HG03159 (cell line): Measurements from ENCODE around the gene NID1.
"Not testable (repeated sequence)": the region's sequence is repeated elsewhere in the genome, so short reads cannot be mapped to it uniquely, and the experiment has no call there.

Experiments
- ATAC-seq: cut with Tn5 transposase; IDR thresholded peaks from one replicate; pipeline ENCODE4 v1.9.1; 2021; ENCODE audit warnings: mild to moderate bottlenecking, moderate library complexity; ENCODE audit not compliant: unreplicated experiment

The NID1 gene

DNA sequence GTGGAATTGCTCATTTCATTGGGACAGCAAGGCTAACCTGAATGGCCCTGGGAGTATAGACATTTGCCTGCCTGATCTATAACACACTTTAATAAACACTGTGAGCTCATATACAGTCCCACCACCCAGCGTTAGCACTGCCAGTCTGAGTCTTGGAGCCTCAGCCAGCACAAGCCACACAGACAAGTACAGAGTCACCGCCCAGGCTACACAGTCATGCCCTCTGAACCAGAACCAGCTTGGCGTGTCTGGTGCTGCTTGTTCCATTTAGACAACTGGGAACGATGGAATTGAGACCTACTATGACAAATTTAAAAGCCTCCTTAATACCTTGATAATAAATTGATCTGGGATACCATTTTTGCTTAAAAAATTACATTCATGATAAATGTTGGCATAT lies 31.6 kb downstream of the NID1 start:
- no peak for ATAC-seq

DNA sequence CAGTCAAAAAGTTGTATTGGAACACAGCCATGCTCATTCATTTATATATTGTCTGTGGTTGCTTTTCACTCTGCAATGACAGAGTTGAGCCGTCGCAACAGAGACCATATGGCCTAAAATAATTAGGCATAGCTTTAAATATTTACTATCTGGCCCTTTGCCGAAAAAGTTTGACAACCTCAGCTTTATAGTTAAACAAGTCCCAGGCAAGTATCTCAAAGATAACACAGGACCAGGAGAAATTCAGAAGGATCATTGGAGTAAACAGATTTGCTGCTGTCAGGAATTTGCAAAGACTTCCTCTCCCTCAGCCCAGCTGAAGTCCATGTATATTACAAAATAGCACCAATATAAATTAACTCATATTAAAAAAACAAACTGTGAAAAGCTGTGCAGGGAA lies 34.4 kb downstream of the NID1 start:
- no peak for ATAC-seq

DNA sequence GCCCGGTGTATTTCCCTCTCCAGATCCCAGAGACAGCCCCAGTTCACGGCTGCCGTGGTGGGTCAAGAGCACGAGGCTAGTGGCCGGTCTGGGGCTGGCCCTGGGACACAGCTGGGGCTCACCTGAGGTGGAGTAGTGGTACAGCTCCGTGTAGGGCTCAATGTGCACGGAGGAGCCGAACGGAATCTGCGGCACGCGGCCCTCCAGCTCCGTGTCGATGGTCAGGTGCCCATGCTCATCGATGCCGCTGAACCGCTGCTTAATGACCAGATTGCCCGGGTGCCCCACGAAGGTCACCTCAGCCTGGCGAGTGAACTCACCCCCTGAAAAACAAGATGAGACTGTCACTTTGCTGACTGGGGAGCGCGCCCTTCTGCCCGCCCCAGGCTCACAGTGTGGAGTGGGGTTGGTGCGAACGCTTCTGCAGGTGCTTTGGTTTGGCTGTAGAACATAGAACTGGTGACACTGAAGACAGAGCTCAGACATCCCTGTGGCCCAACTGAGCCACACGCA lies 35.4 kb downstream of the NID1 start:
- ATAC-seq, result no peak

DNA sequence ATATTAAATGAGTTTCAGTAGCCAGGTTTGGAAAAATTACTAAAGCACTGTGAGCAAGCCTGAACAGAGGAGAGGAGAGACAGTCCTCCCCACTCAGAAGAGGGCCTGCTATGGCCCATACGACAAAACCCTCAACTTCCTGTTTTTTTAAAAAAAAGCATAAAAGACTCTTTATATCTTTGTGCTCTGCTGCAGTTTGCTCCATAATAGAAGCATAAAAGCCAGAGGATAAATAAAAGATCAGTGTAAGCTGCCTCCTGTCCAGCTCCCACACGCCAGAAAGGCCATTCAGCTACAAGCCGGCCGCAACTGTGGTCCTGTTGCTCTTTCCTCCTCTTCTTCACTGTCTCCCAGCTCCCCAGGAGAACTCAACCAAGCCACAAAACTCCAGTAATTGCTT lies 37.8 kb downstream of the NID1 start:
- ATAC-seq, result no peak

- ATAC-seq, result no peak
Observed at GRCh38 chr1:236025836-236026235, 39.1 kb downstream of the NID1 start.

- no peak for ATAC-seq
Observed at GRCh38 chr1:236024641-236025040, 40.2 kb downstream of the NID1 start.

DNA sequence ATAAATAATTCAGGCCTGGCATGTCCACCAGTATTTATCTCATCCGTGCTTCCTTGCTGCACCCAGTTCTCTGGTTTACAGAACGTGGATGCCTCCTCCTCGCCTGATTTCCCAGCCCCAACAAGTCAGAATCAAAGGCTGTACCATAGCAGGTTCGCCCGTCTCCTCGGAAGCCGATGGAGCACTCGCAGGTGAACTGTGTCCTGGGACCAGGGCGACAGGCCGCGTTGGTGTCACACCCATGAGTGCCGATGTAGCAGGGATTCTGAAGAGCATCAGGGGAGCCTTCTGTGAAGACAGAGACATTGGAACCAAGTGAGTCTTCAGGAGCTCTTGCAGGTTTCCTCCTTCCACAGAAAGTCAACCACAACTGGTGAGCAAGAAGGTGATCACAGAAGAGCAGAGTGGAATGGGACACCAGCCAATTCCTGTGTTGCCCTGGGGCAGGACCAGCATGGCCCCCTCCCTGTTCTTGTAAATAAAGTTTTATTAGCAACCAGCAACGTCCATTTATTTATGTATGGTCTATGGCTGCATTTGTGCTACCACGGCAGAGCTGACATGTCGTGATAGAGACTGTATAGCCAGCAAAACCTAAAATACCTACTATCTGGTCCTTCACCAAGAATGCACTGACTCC lies 40.8 kb downstream of the NID1 start:
- ATAC-seq, result no peak

- ATAC-seq, result no peak
Observed at GRCh38 chr1:236021424-236022135, 43.3 kb downstream of the NID1 start.

- ATAC-seq, result no peak
Observed at GRCh38 chr1:236020359-236021219, 44.3 kb downstream of the NID1 start.

GRCh38 chr1:236018885-236019453 lies 45.9 kb downstream of the NID1 start:
- ATAC-seq, result no peak

GRCh38 chr1:236016782-236017400 lies 48.0 kb downstream of the NID1 start:
- ATAC-seq, result no peak

GRCh38 chr1:236016083-236016482 lies 48.8 kb downstream of the NID1 start:
- no peak for ATAC-seq

GRCh38 chr1:236015539-236015938 lies 49.4 kb downstream of the NID1 start:
- ATAC-seq, result no peak

DNA sequence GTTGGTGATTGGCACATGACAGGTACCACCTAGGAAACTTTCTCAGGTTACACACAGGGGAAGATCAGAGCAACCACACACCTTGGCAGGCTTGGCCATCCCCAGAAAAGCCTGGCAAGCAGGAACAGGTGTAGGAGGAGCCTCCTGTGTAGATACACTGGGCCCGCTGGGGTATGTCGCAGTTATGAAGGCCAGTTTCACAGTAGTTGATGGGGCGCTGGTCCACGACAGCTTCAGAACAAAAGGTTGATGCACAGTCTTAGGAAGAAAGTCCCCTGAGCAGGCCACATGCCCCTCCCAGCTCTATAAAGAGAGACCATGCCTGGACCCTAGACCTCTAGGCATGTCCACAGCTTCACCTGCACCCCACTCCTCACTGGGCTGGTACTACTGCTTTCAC lies 51.6 kb downstream of the NID1 start:
- ATAC-seq, result no peak

- ATAC-seq, result no peak
Observed at GRCh38 chr1:236011641-236012040, 53.2 kb downstream of the NID1 start.

- no peak for ATAC-seq
Observed at GRCh38 chr1:236010443-236010842, 54.4 kb downstream of the NID1 start.

DNA sequence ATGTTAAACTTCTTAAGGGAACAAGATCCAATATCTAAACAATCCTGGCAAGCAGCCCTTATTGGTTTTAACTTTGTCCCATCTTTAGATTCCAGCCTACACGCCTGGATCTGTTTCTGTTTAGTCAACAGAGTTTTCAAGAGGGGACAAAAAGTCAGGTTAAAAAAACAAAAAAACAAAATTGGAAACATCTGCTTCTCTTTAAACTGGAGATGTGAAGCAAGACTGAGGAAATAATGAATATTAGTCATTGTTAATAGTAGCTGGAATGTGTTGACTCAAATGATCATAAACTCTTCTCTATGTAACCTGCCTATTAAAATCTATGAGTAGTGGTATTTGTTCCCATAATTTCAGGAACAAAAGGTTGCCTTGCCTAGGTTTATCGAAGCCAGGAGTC lies 55.0 kb downstream of the NID1 start:
- ATAC-seq, result no peak

DNA sequence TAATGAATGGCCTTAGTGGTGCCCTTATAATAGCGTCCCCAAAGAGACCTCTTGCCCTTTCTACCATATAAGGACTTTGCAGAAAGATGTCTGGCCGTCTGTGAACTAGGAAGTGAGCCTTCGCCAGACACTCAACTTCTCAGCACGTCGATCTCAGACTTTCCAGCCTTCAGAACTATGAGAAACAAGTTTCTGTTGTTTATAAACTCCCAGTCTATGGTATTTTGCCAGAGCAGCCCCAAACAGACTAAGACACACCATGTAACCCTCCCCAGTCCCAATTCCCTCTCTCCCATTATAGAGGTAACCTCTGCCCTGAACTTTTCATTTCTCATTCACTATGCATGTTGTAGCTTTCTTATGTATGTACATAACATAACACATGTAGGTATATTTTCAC lies 55.7 kb downstream of the NID1 start:
- ATAC-seq, result no peak

DNA sequence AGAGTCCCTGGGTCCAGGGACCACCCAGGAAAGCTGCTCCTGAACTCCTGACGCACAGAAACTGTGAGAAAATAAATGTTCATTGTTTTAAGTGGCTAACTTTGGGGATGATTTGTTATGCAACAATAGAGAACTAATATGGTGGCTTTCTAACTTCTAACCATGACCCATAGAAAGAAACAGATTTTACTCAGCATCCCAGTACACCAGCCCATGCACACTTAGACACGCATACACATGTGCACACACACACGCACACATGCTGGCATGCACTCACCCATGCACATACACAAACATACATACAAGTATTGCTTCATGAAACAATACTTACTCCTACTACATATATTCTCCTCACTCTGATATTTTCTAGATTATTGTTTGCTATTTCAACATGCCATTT lies 57.1 kb downstream of the NID1 start:
- no peak for ATAC-seq

- not testable (repeated sequence) for ATAC-seq
Observed at GRCh38 chr1:236003058-236003457, 61.8 kb downstream of the NID1 start.

- ATAC-seq, result no peak
Observed at GRCh38 chr1:236002572-236002971, 62.3 kb downstream of the NID1 start.
